K562 (cell line): ENCODE data around the gene RNF103. TPM values are rescaled to one million over a fixed set of nuclear protein-coding genes. Genes with fewer than 3 reads are reported as not detected.

ENCODE experiments used
- ARID1B ChIP-seq: fragments of 450-650 bp; IDR thresholded peaks from 2 replicates; pipeline ENCODE4 v1.6.1; 2016; ENCODE audit warnings: antibody characterized with exemption, mild to moderate bottlenecking, inconsistent platforms
- ATF2 ChIP-seq: sonication (generic); formaldehyde crosslinking; IDR thresholded peaks from 2 replicates; pipeline ENCODE4 v1.8.1; 2022; ENCODE audit warnings: missing genetic modification reagents
- BCLAF1 ChIP-seq, 2 experiments: fragments of 450-650 bp in 1 of 2; IDR thresholded peaks; 2 replicates each; pipeline ENCODE4 v1.6.1; 2011 to 2017; ENCODE audit warnings: low read depth in 2 of 2, antibody characterized with exemption in 1 of 2, borderline replicate concordance in 1 of 2, low read length in 1 of 2, mild to moderate bottlenecking in 1 of 2, mixed read lengths in 1 of 2; ENCODE audit not compliant: control insufficient read depth in 1 of 2
- BHLHE40 ChIP-seq: IDR thresholded peaks from 2 replicates; pipeline ENCODE4 v1.6.1; 2011; ENCODE audit warnings: low read length, improper control_type of control experiment
- CXXC5 ChIP-seq: fragments of 250-450 bp; sonication (Bioruptor Pico); IDR thresholded peaks from 2 replicates; pipeline ENCODE4 v1.8.0; 2022; ENCODE audit warnings: inconsistent platforms, mild to moderate bottlenecking, moderate library complexity
- DPF2 ChIP-seq: fragments of 450-650 bp; IDR thresholded peaks from 2 replicates; pipeline ENCODE4 v1.6.1; 2016
- FOXM1 ChIP-seq, 2 experiments: fragments of 450-650 bp in 1 of 2; sonication (generic) in 1 of 2; formaldehyde crosslinking in 1 of 2; IDR thresholded peaks; 2 replicates each; pipeline versions ENCODE4 v1.6.1 to v1.9.0; 2017 to 2022; ENCODE audit warnings: low read depth in 2 of 2, mild to moderate bottlenecking in 2 of 2, missing genetic modification reagents in 1 of 2, moderate library complexity in 1 of 2
- HNRNPL ChIP-seq: fragments of 200-400 bp; formaldehyde crosslinking; IDR thresholded peaks from 2 replicates; pipeline ENCODE4 v1.6.1; 2017; ENCODE audit warnings: low read depth, mild to moderate bottlenecking, low read length
- MECOM ChIP-seq: fragments of 250-450 bp; sonication (Bioruptor Pico); IDR thresholded peaks from 2 replicates; pipeline ENCODE4 v1.8.0; 2022; ENCODE audit warnings: inconsistent platforms
- NCOR1 ChIP-seq: fragments of 450-650 bp; IDR thresholded peaks from 2 replicates; pipeline ENCODE4 v1.6.1; 2016; ENCODE audit warnings: mild to moderate bottlenecking, moderate library complexity
- NFE2L1 ChIP-seq: fragments of 450-650 bp; IDR thresholded peaks from 2 replicates; pipeline ENCODE4 v1.6.1; 2016; ENCODE audit warnings: missing genetic modification characterization, low read depth, mild to moderate bottlenecking, missing compliant biosample characterization, moderate library complexity, borderline replicate concordance
- NFYB ChIP-seq: IDR thresholded peaks from 2 replicates; pipeline ENCODE4 v1.6.1; 2011; ENCODE audit warnings: mild to moderate bottlenecking, moderate library complexity; ENCODE audit not compliant: insufficient read length; ENCODE audit errors: extremely low read depth
- POLR2H ChIP-seq: IDR thresholded peaks from 2 replicates; pipeline ENCODE4 v1.6.1; 2016; ENCODE audit warnings: missing genetic modification characterization, low read depth, mild to moderate bottlenecking, control low read depth, missing compliant biosample characterization, moderate library complexity
- SPI1 ChIP-seq: IDR thresholded peaks from 2 replicates; pipeline ENCODE4 v1.6.1; 2011; ENCODE audit warnings: low read depth, low read length, control low read depth, borderline replicate concordance
- TFAP4 ChIP-seq: sonication (generic); formaldehyde crosslinking; IDR thresholded peaks from 2 replicates; pipeline ENCODE4 v1.8.0; 2022; ENCODE audit warnings: missing genetic modification reagents, mild to moderate bottlenecking, moderate library complexity, borderline replicate concordance
- ZNF121 ChIP-seq: sonication (generic); formaldehyde crosslinking; conservative IDR thresholded peaks from 2 replicates; pipeline ENCODE4 v1.8.0; 2022; ENCODE audit warnings: missing genetic modification reagents
- ZNF23 ChIP-seq: fragments of 250-450 bp; sonication (Bioruptor Pico); IDR thresholded peaks from 2 replicates; pipeline ENCODE4 v1.4.0; 2020; ENCODE audit warnings: mild to moderate bottlenecking
- ZNF311 ChIP-seq: fragments of 250-450 bp; sonication (Bioruptor Pico); IDR thresholded peaks from 2 replicates; pipeline ENCODE4 v1.4.0; 2020; ENCODE audit warnings: mild to moderate bottlenecking, moderate library complexity
- ZNF766 ChIP-seq: fragments of 200-800 bp; sonication (Bioruptor generic); conservative IDR thresholded peaks from 2 replicates; pipeline ENCODE4 v1.6.1; 2016; ENCODE audit warnings: missing genetic modification characterization, missing compliant biosample characterization
- polyA plus RNA-seq, 8 experiments: library from polyadenylated mRNA; depleted of rRNA in 4 of 8; stranded (reverse) in 5 of 8; unstranded in 3 of 8; fragments of >200 nt; fragmentation: Nextera tagmentation in 2 of 8; fragmentation: Illumina TruSeq in 1 of 8; extraction: Ambion mirVana in 2 of 8; extraction: Trizol in 1 of 8; gene quantifications; 2 replicates each; pipeline versions ENCODE4 v1.2.1 to v1.2.3, GENCODE V29; 2011 to 2014; ENCODE audit warnings: inconsistent platforms in 1 of 8, missing spikeins in 1 of 8
- total RNA-seq, 7 experiments: library from RNA; depleted of rRNA in 6 of 7; stranded (reverse); fragments of >200 nt in 6 of 7; fragmentation: Illumina TruSeq in 2 of 7; extraction: Trizol in 2 of 7; gene quantifications; 2 replicates each; pipeline versions ENCODE4 v1.2.1 to v1.2.3, GENCODE V29; 2011 to 2021; ENCODE audit warnings: low replicate concordance in 1 of 7

The RNF103 gene
- total and polyA plus RNA-seq, 9 of the 15 experiments (the other 6 are each of a cell fraction or from before 2014, with no cell fraction given), result 1.2 to 6.8 (median 4.6) TPM

- TF ChIP-seq ATF2 (CRISPR knock-in tag), result no peak
- TF ChIP-seq ZNF121 (CRISPR knock-in tag), result no peak
- TF ChIP-seq BCLAF1 (IDR thresholded peaks at IDR 0.05; ENCODE audit: borderline replicate concordance in 1 of 2, control insufficient read depth in 1 of 2, low read depth in 2 of 2, low read length in 1 of 2), result no peak
- TF ChIP-seq TFAP4 (CRISPR knock-in tag), result no peak; the same call in 1 of the 2 replicates
- TF ChIP-seq DPF2, result peak; percentile 31; the same call in 1 of the 2 replicates
- TF ChIP-seq FOXM1 (IDR thresholded peaks at IDR 0.05; ENCODE audit: low read depth), result no peak
- TF ChIP-seq FOXM1 (CRISPR knock-in tag; IDR thresholded peaks at IDR 0.05; ENCODE audit: low read depth), result no peak
- 0 out of 2 replicates have a peak, but pooled peaks have one; percentile 25 for TF ChIP-seq ARID1B
- no peak for TF ChIP-seq ZNF311 (CRISPR knock-in tag)
- 0 out of 2 replicates have a peak, but pooled peaks have one; percentile 25 for TF ChIP-seq ZNF23
- TF ChIP-seq CXXC5 (CRISPR knock-in tag), result peak; percentile 71
- peak; percentile 43; the same call in 1 of the 2 replicates for TF ChIP-seq POLR2H
- no peak for TF ChIP-seq SPI1
- TF ChIP-seq ZNF766 (CRISPR knock-in tag), result no peak
- no peak for TF ChIP-seq NFYB
- TF ChIP-seq HNRNPL, result no peak
- no peak for TF ChIP-seq BHLHE40
- TF ChIP-seq MECOM (CRISPR knock-in tag), result no peak
- TF ChIP-seq NCOR1, result no peak
- no peak for TF ChIP-seq NFE2L1 (tag)
Measured at GRCh38 chr2:86621280-86621943, 2.3 kb downstream of the RNF103 start (continued).
